Measurements from ENCODE around the gene NTRK2.

Gene NTRK2

GRCh38 chr9:84708400-84708799 lies 38.9 kb downstream of the NTRK2 start:
- H3K9me3 ChIP-seq (ENCODE audit: control insufficient read depth, insufficient read depth, low read length) = no peaks in the 10 kb centered on the region
- TF ChIP-seq CTCF (IDR thresholded peaks at IDR 0.05; ENCODE audit: low read depth, low read length, poor library complexity, severe bottlenecking) = no peak
- TF ChIP-seq EZH2phosphoT487 (IDR thresholded peaks at IDR 0.05; ENCODE audit: borderline replicate concordance, low read length) = no peak
- no peak overlapping the region for H3K4me3 ChIP-seq (ENCODE audit: low read length)
- H3K4me2 ChIP-seq (ENCODE audit: low read length) = no peak overlapping the region
- no peaks in the 10 kb centered on the region for H3K4me1 ChIP-seq (ENCODE audit: control insufficient read depth, low read length)
- H3K9me2 ChIP-seq (replicated peaks; ENCODE audit: control insufficient read depth, low read length) = no peaks in the 10 kb centered on the region
- H3K27ac ChIP-seq (ENCODE audit: low read depth, low read length) = no peak overlapping the region
- H3F3A ChIP-seq (ENCODE audit: control insufficient read depth, insufficient read depth) = no peaks in the 10 kb centered on the region
- no peaks in the 10 kb centered on the region for H3K79me2 ChIP-seq (ENCODE audit: control insufficient read depth, low read length)
- no peaks in the 10 kb centered on the region for H4K20me1 ChIP-seq (ENCODE audit: control insufficient read depth, insufficient read depth, low read depth, low read length)
- H3K36me3 ChIP-seq (ENCODE audit: control insufficient read depth, low read length) = no peaks in the 10 kb centered on the region
- H3K27me3 ChIP-seq (ENCODE audit: control insufficient read depth, low read length) = no peaks in the 10 kb centered on the region

- Histone ChIP-seq H3K9me3 (ENCODE audit: control insufficient read depth, insufficient read depth, low read length) (no peaks in the 10 kb centered on the region), H3K27ac (ENCODE audit: low read depth, low read length) (no peak overlapping the region), H3K27me3 (ENCODE audit: control insufficient read depth, low read length) (no peaks in the 10 kb centered on the region), H3K79me2 (ENCODE audit: control insufficient read depth, low read length) (no peaks in the 10 kb centered on the region), H3K36me3 (ENCODE audit: control insufficient read depth, low read length) (no peaks in the 10 kb centered on the region), H3F3A (ENCODE audit: control insufficient read depth, insufficient read depth) (no peaks in the 10 kb centered on the region), H3K4me1 (ENCODE audit: control insufficient read depth, low read length) (no peaks in the 10 kb centered on the region), H4K20me1 (ENCODE audit: control insufficient read depth, insufficient read depth, low read depth, low read length) (no peaks in the 10 kb centered on the region), H3K9me2 (replicated peaks; ENCODE audit: control insufficient read depth, low read length) (no peaks in the 10 kb centered on the region), H3K4me3 (ENCODE audit: low read length) (no peak overlapping the region), H3K4me2 (ENCODE audit: low read length) (no peak overlapping the region)
- TF ChIP-seq CTCF (IDR thresholded peaks at IDR 0.05; ENCODE audit: low read depth, low read length, poor library complexity, severe bottlenecking) = no peak
- no peak for TF ChIP-seq EZH2phosphoT487 (IDR thresholded peaks at IDR 0.05; ENCODE audit: borderline replicate concordance, low read length)
These were observed 39.5 kb downstream of the NTRK2 start for GRCh38 chr9:84709056-84709455.

- Histone ChIP-seq H3K4me3 (ENCODE audit: low read length) (no peak overlapping the region), H3K27me3 (ENCODE audit: control insufficient read depth, low read length) (no peaks in the 10 kb centered on the region), H3K27ac (ENCODE audit: low read depth, low read length) (no peak overlapping the region), H3K4me1 (ENCODE audit: control insufficient read depth, low read length) (no peaks in the 10 kb centered on the region), H3K79me2 (ENCODE audit: control insufficient read depth, low read length) (no peaks in the 10 kb centered on the region), H3K36me3 (ENCODE audit: control insufficient read depth, low read length) (no peaks in the 10 kb centered on the region), H3K4me2 (ENCODE audit: low read length) (no peak overlapping the region), H3K9me3 (ENCODE audit: control insufficient read depth, insufficient read depth, low read length) (no peaks in the 10 kb centered on the region), H3F3A (ENCODE audit: control insufficient read depth, insufficient read depth) (no peaks in the 10 kb centered on the region), H3K9me2 (replicated peaks; ENCODE audit: control insufficient read depth, low read length) (no peaks in the 10 kb centered on the region), H4K20me1 (ENCODE audit: control insufficient read depth, insufficient read depth, low read depth, low read length) (no peaks in the 10 kb centered on the region)
- TF ChIP-seq CTCF (IDR thresholded peaks at IDR 0.05; ENCODE audit: low read depth, low read length, poor library complexity, severe bottlenecking) (no peak), EZH2phosphoT487 (IDR thresholded peaks at IDR 0.05; ENCODE audit: borderline replicate concordance, low read length) (no peak)
These were observed 41.3 kb downstream of the NTRK2 start for GRCh38 chr9:84710701-84711397.
